Keratinocyte (primary cell): ENCODE measurements around the gene IGF1. TPM values are rescaled to one million over a fixed set of nuclear protein-coding genes. Genes with fewer than 3 reads are reported as not detected.

ENCODE experiments used
- DNase-seq: peaks from one replicate; pipeline ENCODE4 v3.0.0-alpha.2; 2011; ENCODE audit warnings: low read depth, missing footprints, low spot score
- FAIRE-seq: peaks from 2 replicates; lab custom pipeline; 2011; peaks lifted over from hg19 to GRCh38; lab: Jason Lieb, UNC
- H2AFZ ChIP-seq: 2 replicates; pipeline ENCODE4 v1.6.0; 2012; ENCODE audit warnings: low read length, control low read depth, inconsistent platforms; ENCODE audit not compliant: control insufficient read depth
- H3K27ac ChIP-seq: 2 replicates; pipeline ENCODE4 v1.5.1; 2011; ENCODE audit warnings: low read length; ENCODE audit not compliant: control insufficient read depth, insufficient read depth
- H3K27me3 ChIP-seq: 3 replicates; pipeline ENCODE4 v1.6.0; 2011; ENCODE audit warnings: low read length; ENCODE audit not compliant: control insufficient read depth, insufficient read depth; ENCODE audit errors: extremely low read depth
- H3K36me3 ChIP-seq, 2 experiments: 2 replicates in 1 of 2; 3 replicates in 1 of 2; pipeline ENCODE4 v1.5.1; 2011; ENCODE audit warnings: low read length in 2 of 2, mild to moderate bottlenecking in 1 of 2; ENCODE audit not compliant: control insufficient read depth in 2 of 2, insufficient read depth in 2 of 2; ENCODE audit errors: extremely low read depth in 1 of 2
- H3K4me1 ChIP-seq: 3 replicates; pipeline ENCODE4 v1.5.1; 2011; ENCODE audit warnings: low read length; ENCODE audit not compliant: control insufficient read depth, insufficient read depth; ENCODE audit errors: extremely low read depth
- H3K4me2 ChIP-seq: 3 replicates; pipeline ENCODE4 v1.6.0; 2011; ENCODE audit warnings: low read depth, low read length; ENCODE audit not compliant: control insufficient read depth, insufficient read depth; ENCODE audit errors: extremely low read depth
- H3K4me3 ChIP-seq, 3 experiments: fragments of 200-600 bp in 1 of 3; sonication (generic) in 1 of 3; 2 replicates in 2 of 3; 3 replicates in 1 of 3; pipeline ENCODE4 v1.5.1; 2011 to 2016; ENCODE audit warnings: low read length in 3 of 3, mild to moderate bottlenecking in 3 of 3, control low read depth in 2 of 3, inconsistent platforms in 1 of 3, low read depth in 1 of 3, mixed read lengths in 1 of 3, mixed run types in 1 of 3, moderate library complexity in 1 of 3; ENCODE audit not compliant: control insufficient read depth in 2 of 3, insufficient read depth in 2 of 3; ENCODE audit errors: extremely low read depth in 1 of 3
- H3K79me2 ChIP-seq: 2 replicates; pipeline ENCODE4 v1.6.0; 2012; ENCODE audit warnings: low read length; ENCODE audit not compliant: control insufficient read depth, insufficient read depth
- H3K9ac ChIP-seq: 3 replicates; pipeline ENCODE4 v1.6.0; 2011; ENCODE audit warnings: low read length; ENCODE audit not compliant: control insufficient read depth, insufficient read depth; ENCODE audit errors: extremely low read depth
- H3K9me1 ChIP-seq: 3 replicates; pipeline ENCODE4 v1.6.0; 2011; ENCODE audit warnings: low read length; ENCODE audit not compliant: control insufficient read depth, insufficient read depth; ENCODE audit errors: extremely low read depth
- H3K9me3 ChIP-seq: 2 replicates; pipeline ENCODE4 v1.5.1; 2012; ENCODE audit warnings: low read depth, low read length; ENCODE audit not compliant: control insufficient read depth
- H4K20me1 ChIP-seq: 3 replicates; pipeline ENCODE4 v1.6.0; 2011; ENCODE audit warnings: low read length; ENCODE audit not compliant: control insufficient read depth, insufficient read depth; ENCODE audit errors: extremely low read depth
- EZH2 ChIP-seq: IDR thresholded peaks from one replicate; pipeline ENCODE4 v1.6.1; 2012; ENCODE audit warnings: inconsistent platforms, mild to moderate bottlenecking, low read length, moderate library complexity
- dilution Hi-C: fragments of 300-500 bp; cut with MboI; formaldehyde crosslinking; loops from one replicate; pipeline ENCODE4 v1.7.0; 2020; ENCODE audit warnings: low sequenced_read_pairs; ENCODE audit not compliant: extremely low pct_ligation_motif_present
- polyA plus RNA-seq, 5 experiments: library from polyadenylated mRNA; depleted of rRNA in 3 of 5; stranded (reverse) in 3 of 5; stranded (forward) in 1 of 5; unstranded in 1 of 5; fragments of >200 nt; gene quantifications; 1 replicate in 1 of 5; 2 replicates in 3 of 5; 3 replicates in 1 of 5; pipeline versions ENCODE4 v1.2.1 to v1.2.3, GENCODE V29; 2011 to 2012; ENCODE audit warnings: missing spikeins in 2 of 5, low read depth in 1 of 5, low replicate concordance in 1 of 5
- TF ChIP-seq, protein P1 (sequence below), 3 experiments: IDR thresholded peaks in 1 of 3; conservative IDR thresholded peaks in 1 of 3; optimal IDR thresholded peaks in 1 of 3; 2 replicates in 2 of 3; 3 replicates in 1 of 3; pipeline versions ENCODE3 to v1.5.1; 2011; ENCODE audit warnings: low read length in 3 of 3, mild to moderate bottlenecking in 3 of 3, moderate library complexity in 2 of 3, control low read depth in 1 of 3, inconsistent platforms in 1 of 3; ENCODE audit not compliant: insufficient read depth in 2 of 3; ENCODE audit errors: extremely low read depth in 1 of 3

Gene IGF1
- polyA plus RNA-seq, 1 donor (not counting 4 experiments of a cell fraction or from before 2014, with no cell fraction given): not detected

DNA sequence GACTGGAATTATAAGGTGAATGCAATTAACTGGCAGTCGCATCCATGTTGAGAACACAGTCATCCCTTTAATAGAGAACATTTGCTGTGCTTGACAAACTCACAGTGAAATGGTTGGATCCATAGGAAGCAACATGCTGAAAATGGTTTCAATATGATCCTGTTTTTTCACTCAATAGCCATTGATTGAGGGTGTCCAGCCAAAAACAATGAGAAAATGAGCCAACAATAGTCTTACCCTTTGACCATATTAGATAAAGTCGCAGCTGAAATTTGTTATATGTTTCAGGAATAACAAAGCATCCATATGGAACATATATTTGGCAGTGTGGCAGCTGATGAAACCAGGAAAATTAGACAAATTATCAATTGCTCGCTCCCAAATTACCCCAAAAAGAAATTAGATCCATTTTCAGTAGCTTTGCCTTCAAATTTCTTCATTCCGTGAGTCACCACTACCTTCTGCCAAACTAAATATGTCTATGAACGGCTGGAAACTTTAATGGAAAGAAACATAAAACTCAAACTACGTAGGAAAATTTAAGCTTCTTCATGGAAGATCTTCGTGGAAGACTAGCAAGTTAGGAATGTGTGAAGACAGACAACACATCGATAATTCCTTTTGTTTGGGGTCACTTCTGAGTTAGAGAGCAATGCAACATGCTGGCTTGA lies 17.4 kb downstream of the IGF1 start:
- Histone ChIP-seq H2AFZ (no peak overlapping the region), H3K9me1 (no peaks in the 10 kb centered on the region), H3K9ac (no peak overlapping the region), H3K27ac (no peak overlapping the region), H3K4me3 (no peak overlapping the region), H3K9me3 (no peaks in the 10 kb centered on the region), H3K79me2 (no peaks in the 10 kb centered on the region), H3K27me3 (no peaks in the 10 kb centered on the region), H4K20me1 (no peaks in the 10 kb centered on the region), H3K36me3 (no peaks in the 10 kb centered on the region), H3K4me2 (no peak overlapping the region), H3K4me1 (no peaks in the 10 kb centered on the region)
- dilution Hi-C loops: no loop called here
- FAIRE-seq (no peak), DNase-seq (no peak)
- no peak for TF ChIP-seq EZH2

DNA sequence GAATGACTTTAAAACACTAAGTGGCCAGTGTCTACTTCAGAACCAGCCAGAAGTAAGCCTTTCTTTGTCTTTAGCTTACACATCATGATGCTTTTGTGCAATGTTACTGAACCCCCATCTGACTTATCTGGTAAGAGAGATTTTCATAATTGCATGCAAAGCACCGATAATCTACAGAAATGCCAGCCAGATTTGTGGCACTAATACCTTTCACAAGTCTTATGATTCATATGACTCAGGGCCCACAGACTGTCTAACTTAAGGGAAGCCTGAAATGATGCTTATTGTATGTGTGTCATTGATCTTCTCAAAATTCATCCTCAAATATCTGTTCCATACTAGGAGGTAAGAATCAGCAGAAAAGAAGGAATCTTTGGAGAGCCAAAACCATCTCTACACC lies 18.0 kb downstream of the IGF1 start:
- no peaks in the 10 kb centered on the region for H3K79me2 ChIP-seq
- no peak overlapping the region for H2AFZ ChIP-seq
- DNase-seq: no peak
- no peaks in the 10 kb centered on the region for H3K27me3 ChIP-seq
- H3K36me3 ChIP-seq: no peaks in the 10 kb centered on the region
- H3K9me3 ChIP-seq: no peaks in the 10 kb centered on the region
- no peak overlapping the region for H3K27ac ChIP-seq
- no peak for FAIRE-seq
- H3K9ac ChIP-seq: no peak overlapping the region
- no peaks in the 10 kb centered on the region for H3K9me1 ChIP-seq
- TF ChIP-seq, protein P1, sequence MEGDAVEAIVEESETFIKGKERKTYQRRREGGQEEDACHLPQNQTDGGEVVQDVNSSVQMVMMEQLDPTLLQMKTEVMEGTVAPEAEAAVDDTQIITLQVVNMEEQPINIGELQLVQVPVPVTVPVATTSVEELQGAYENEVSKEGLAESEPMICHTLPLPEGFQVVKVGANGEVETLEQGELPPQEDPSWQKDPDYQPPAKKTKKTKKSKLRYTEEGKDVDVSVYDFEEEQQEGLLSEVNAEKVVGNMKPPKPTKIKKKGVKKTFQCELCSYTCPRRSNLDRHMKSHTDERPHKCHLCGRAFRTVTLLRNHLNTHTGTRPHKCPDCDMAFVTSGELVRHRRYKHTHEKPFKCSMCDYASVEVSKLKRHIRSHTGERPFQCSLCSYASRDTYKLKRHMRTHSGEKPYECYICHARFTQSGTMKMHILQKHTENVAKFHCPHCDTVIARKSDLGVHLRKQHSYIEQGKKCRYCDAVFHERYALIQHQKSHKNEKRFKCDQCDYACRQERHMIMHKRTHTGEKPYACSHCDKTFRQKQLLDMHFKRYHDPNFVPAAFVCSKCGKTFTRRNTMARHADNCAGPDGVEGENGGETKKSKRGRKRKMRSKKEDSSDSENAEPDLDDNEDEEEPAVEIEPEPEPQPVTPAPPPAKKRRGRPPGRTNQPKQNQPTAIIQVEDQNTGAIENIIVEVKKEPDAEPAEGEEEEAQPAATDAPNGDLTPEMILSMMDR (optimal IDR thresholded peaks at IDR 0.05 in 1 of 3, IDR thresholded peaks at IDR 0.05 in 1 of 3, conservative IDR thresholded peaks at IDR 0.05 in 1 of 3; ENCODE audit: extremely low read depth in 1 of 3, insufficient read depth in 2 of 3, low read length in 3 of 3): no peak
- no peak for TF ChIP-seq EZH2
- H4K20me1 ChIP-seq: no peaks in the 10 kb centered on the region
- H3K4me2 ChIP-seq: no peak overlapping the region
- dilution Hi-C loops: no loop called here
- H3K4me1 ChIP-seq: no peaks in the 10 kb centered on the region
- no peak overlapping the region for H3K4me3 ChIP-seq

DNA sequence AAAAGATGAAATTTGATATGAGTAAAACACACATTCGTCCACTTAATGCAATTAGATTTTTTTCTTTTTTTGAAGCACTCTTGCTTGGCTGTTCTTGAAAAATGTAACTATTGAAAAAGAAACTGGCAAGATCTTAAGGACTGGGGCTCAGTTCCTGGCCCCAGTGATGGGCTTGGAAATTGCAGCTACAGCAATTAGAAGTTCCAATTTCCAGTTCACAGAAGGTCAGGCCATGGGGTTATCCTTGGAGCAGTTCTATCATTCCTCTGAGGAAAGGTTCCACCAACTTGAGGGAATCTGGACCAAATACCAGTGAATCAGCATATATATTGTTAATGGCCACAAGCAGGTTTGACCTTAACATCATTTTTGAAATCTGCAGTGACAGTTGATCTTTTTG lies 18.9 kb downstream of the IGF1 start:
- DNase-seq: no peak
- no peak for FAIRE-seq
- Histone ChIP-seq H4K20me1 (no peaks in the 10 kb centered on the region), H3K27ac (no peak overlapping the region), H3K36me3 (no peaks in the 10 kb centered on the region), H3K4me1 (no peaks in the 10 kb centered on the region), H3K79me2 (no peaks in the 10 kb centered on the region), H2AFZ (no peak overlapping the region), H3K4me2 (no peak overlapping the region), H3K9me3 (no peaks in the 10 kb centered on the region), H3K9me1 (no peaks in the 10 kb centered on the region), H3K9ac (no peak overlapping the region), H3K4me3 (no peak overlapping the region), H3K27me3 (no peaks in the 10 kb centered on the region)
- TF ChIP-seq, protein P1 (optimal IDR thresholded peaks at IDR 0.05 in 1 of 3, IDR thresholded peaks at IDR 0.05 in 1 of 3, conservative IDR thresholded peaks at IDR 0.05 in 1 of 3; ENCODE audit: extremely low read depth in 1 of 3, insufficient read depth in 2 of 3, low read length in 3 of 3): no peak
- no peak for TF ChIP-seq EZH2
- dilution Hi-C loops: no loop called here
